Measurements from ENCODE around the gene HSF5.
A peak's percentile ranks its signal among the peaks of the same experiment; 100 is the strongest.
"Not testable (repeated sequence)": the region's sequence is repeated elsewhere in the genome, so short reads cannot be mapped to it uniquely, and the experiment has no call there.

Gene HSF5

GRCh38 chr17:58491510-58492045 lies 3.4 kb upstream of the HSF5 start:
- FAIRE-seq (no peak), DNase-seq (ENCODE audit: extremely low spot score, insufficient read length, low read depth) (no peak)

DNA sequence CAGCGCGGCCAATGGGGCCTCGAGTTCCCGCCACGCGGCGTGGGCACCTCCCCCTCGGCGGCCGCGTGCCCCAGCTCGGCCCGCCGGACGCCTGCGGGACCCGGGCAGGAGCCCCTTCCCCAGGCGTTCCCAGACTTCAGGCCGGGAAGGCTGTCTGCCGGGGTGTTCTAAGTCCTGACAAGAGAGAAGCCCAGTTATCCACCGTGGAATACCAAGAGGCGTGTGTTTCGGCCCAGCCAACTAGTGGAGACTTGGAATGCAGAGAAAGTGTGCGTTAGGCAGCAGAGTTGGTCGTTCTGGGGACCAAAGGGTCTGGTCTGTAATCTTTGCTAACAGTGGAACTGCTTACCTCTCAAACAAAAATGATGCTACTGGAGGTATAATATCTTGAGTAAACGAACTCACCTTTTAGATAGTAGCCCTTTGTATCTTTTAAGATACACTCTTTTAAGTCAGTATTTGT lies 251 bp upstream of the HSF5 start:
- FAIRE-seq (no peak), DNase-seq (ENCODE audit: extremely low spot score, insufficient read length, low read depth) (no peak)

- no peak for FAIRE-seq
These were observed 3.6 kb downstream of the HSF5 start for GRCh38 chr17:58484600-58484999.

DNA sequence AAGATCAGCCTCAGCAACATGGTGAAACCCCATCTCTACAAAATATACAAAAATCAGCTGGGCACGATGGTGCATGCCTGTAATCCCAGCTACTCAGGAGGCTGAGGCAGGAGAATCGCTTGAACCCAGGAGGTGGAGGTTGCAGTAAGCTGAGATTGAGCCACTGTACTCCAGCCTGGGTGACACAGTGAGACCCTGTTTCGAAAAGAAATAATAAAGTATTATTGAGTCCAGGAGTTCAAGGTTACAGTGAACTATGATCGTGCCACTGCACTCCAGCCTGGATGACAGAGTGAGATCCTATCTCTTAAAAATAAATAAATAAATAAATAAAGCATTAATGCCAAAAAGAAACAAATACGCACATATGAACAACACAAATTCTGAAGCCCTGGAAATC lies 6.4 kb downstream of the HSF5 start:
- DNase-seq (ENCODE audit: extremely low spot score, insufficient read length, low read depth); FAIRE-seq: not testable (repeated sequence)

More at GRCh38 chr17:58484600-58484999, 3.6 kb downstream of the HSF5 start:
- no peak for DNase-seq (ENCODE audit: extremely low spot score, insufficient read length, low read depth)

DNA sequence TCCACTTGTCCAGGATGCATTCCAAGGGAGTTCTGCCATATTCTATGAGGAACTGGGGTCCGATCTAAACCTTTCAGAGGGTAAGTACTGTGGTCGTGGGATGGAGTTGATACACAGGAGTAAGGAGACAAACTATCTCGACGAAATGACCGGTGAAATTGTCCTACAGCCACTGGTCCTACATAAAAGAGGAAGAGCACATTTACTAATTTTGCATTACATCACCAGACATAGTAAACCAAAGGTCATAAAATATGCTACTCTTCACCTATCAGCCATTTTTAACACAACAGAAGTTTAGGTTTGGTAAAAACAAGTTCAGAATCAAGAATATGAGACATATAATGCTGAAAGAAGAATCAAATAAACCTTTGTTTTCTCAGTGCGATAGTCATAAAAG lies 8.1 kb downstream of the HSF5 start:
- FAIRE-seq (no peak), DNase-seq (ENCODE audit: extremely low spot score, insufficient read length, low read depth) (no peak)

- FAIRE-seq: no peak
- no peak for DNase-seq (ENCODE audit: extremely low spot score, insufficient read length, low read depth)
These were observed 11.4 kb downstream of the HSF5 start for GRCh38 chr17:58476812-58477211.

DNA sequence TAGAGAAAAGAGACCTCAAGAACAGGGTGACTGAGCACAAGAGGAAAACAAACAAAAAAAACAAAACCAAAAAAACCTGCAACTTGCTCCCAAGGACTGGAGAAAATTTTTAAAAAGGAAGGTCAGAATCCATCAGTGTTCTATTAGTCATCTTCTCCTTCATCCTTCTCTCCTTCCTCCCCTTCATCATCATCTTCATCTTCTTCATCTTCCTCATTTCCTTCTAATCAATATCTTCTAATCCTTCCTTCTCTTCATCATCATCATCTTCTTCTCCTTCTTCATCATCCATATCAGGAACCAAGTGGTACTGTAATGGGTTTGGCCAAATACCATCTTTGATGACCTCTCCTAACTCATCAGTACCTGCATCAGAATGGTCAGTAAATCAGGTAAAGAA lies 12.2 kb downstream of the HSF5 start:
- DNase-seq (ENCODE audit: extremely low spot score, insufficient read length, low read depth) (no peak), FAIRE-seq (no peak)

GRCh38 chr17:58470356-58470755 lies 17.9 kb downstream of the HSF5 start:
- DNase-seq (ENCODE audit: extremely low spot score, insufficient read length, low read depth): no peak
- FAIRE-seq: no peak

GRCh38 chr17:58468944-58469343 lies 19.3 kb downstream of the HSF5 start:
- FAIRE-seq: no peak
- DNase-seq (ENCODE audit: extremely low spot score, insufficient read length, low read depth): no peak

- no peak for DNase-seq (ENCODE audit: extremely low spot score, insufficient read length, low read depth)
- FAIRE-seq: no peak
These were observed 32.7 kb downstream of the HSF5 start for GRCh38 chr17:58455491-58455890.

DNA sequence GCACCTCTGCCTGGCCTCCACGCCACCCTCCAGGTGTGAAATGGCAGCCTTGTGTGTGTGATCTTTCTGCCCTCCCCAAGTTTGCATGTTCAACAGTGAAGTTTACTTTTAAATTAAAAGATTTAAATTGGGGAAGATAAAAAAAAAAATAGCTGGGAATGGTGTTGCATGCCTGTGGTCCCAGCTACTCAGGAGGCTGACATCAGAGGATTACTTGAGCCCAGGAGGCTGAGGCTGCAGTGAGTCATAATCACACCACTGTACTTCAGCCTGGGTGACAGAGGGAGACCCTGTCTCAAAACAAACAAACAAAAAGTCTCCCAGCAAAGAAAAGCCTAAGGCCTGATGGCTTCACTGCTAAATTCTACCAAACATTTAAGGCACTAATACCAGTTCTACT lies 35.5 kb downstream of the HSF5 start:
- FAIRE-seq: no peak
- DNase-seq (ENCODE audit: extremely low spot score, insufficient read length, low read depth): no peak

- DNase-seq (ENCODE audit: extremely low spot score, insufficient read length, low read depth) (peak; percentile 26), FAIRE-seq (peak; percentile 88)
These were observed 40.9 kb downstream of the HSF5 start for GRCh38 chr17:58447039-58447975.

DNA sequence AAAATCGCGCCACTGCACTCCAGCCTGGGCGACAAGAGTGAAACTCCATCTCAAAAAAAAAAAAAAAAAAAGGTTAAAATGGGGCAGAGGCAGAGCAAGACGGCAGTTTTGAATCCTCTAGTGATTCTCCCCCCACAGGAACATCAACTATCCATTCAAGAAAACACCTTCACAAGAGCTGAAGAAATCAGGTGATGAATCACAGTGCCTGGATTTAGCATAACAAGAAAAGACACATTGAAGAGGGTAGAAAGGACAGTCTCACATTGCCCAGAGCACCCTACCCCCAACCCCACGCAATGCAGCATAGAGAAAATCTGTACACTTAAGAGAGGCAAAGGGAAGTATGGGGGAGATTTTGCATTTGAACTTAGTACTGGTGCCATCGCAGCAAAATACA lies 42.1 kb downstream of the HSF5 start:
- no peak for FAIRE-seq

GRCh38 chr17:58436805-58437239 lies 51.4 kb downstream of the HSF5 start:
- FAIRE-seq (no peak), DNase-seq (ENCODE audit: extremely low spot score, insufficient read length, low read depth) (no peak)

More for the DNA sequence above, 42.1 kb downstream of the HSF5 start:
- DNase-seq (ENCODE audit: extremely low spot score, insufficient read length, low read depth): no peak

DNA sequence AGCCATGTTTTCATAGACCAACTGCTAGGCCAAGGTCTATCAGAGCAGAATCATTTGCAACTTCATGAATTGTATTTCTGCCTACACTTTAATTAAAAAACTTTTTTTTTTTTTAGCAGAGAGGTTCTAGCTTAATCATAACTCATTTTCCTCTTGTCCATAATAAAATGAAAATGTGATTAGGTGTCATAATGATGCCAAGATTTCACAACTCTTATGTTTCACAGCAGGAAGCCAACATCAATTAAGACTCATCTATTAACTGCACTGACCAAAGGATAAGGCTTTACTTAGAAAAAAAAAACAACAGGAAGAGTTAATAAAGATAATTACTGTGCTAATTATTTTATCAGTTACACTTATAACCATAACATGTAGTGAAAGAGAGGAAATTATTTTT lies 52.0 kb downstream of the HSF5 start:
- no peak for FAIRE-seq

GRCh38 chr17:58432806-58433573 lies 55.2 kb downstream of the HSF5 start:
- DNase-seq (ENCODE audit: extremely low spot score, insufficient read length, low read depth) (no peak), FAIRE-seq (no peak)

More for the DNA sequence above, 52.0 kb downstream of the HSF5 start:
- DNase-seq (ENCODE audit: extremely low spot score, insufficient read length, low read depth): no peak

- FAIRE-seq: no peak
- DNase-seq (ENCODE audit: extremely low spot score, insufficient read length, low read depth): no peak
These were observed 60.4 kb downstream of the HSF5 start for GRCh38 chr17:58427807-58428206.

DNA sequence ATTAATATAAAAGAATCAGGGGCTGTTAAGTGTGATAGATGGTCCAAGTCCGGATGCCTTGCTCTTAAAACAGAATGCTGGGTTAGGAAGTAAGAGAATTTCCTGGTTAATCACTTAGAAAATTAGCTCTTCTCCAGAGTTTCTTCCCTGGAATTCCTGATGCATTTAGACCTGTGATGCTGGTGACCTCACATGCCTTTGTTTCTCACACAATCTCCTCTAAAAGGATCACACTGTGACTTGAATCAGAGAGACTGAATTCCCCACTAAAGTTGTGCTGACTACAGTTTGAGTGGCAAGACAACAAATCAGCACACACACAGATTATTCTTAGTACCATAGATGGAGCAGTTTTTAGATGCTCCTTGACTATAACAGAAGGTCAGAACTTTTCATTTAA lies 66.5 kb downstream of the HSF5 start:
- FAIRE-seq (no peak), DNase-seq (ENCODE audit: extremely low spot score, insufficient read length, low read depth) (no peak)

- FAIRE-seq (peak; percentile 39), DNase-seq (ENCODE audit: extremely low spot score, insufficient read length, low read depth) (no peak)
These were observed 67.4 kb downstream of the HSF5 start for GRCh38 chr17:58420827-58421226.

- FAIRE-seq (peak; percentile 98), DNase-seq (ENCODE audit: extremely low spot score, insufficient read length, low read depth) (peak; percentile 85)
These were observed 70.7 kb downstream of the HSF5 start, which contains the start of gene RNF43 for GRCh38 chr17:58417300-58418092. Gene RNF43, minus strand, starts transcription at chr17:58417534. Its CDS starts 1,957 bp downstream, at chr17:58415577.

All from GM18507 (cell line).